Ramos (cell line): Measurements from ENCODE around the gene GLRA1.
"Not testable (repeated sequence)": the region's sequence is repeated elsewhere in the genome, so short reads cannot be mapped to it uniquely, and the experiment has no call there.

Experiments
- in situ Hi-C: fragments of 300-500 bp; cut with MboI; formaldehyde crosslinking; loops from one replicate; pipeline ENCODE4 v1.14.3; 2022; ENCODE audit warnings: low sequenced_read_pairs; ENCODE audit not compliant: unreplicated experiment

GLRA1 gene

GRCh38 chr5:151921916-151922315, 2.7 kb downstream of the GLRA1 start:
- in situ Hi-C loops, result no loop called here

GRCh38 chr5:151917904-151918303, 6.7 kb downstream of the GLRA1 start:
- in situ Hi-C loops, result no loop called here

- in situ Hi-C loops, result no loop called here
Measured at GRCh38 chr5:151913425-151913824, 11.2 kb downstream of the GLRA1 start.

- in situ Hi-C loops, result no loop called here
Measured at GRCh38 chr5:151912360-151912759, 12.3 kb downstream of the GLRA1 start.

GRCh38 chr5:151911011-151911410, 13.6 kb downstream of the GLRA1 start:
- in situ Hi-C loops, result no loop called here

GRCh38 chr5:151909628-151910027, 15.0 kb downstream of the GLRA1 start:
- in situ Hi-C loops, result no loop called here

- in situ Hi-C loops, result no loop called here
Measured at GRCh38 chr5:151906246-151906645, 18.4 kb downstream of the GLRA1 start.

GRCh38 chr5:151905557-151905961, 19.1 kb downstream of the GLRA1 start:
- in situ Hi-C loops, result no loop called here

- in situ Hi-C loops, result no loop called here
Measured at GRCh38 chr5:151904909-151905308, 19.7 kb downstream of the GLRA1 start.

- in situ Hi-C loops, result no loop called here
Measured at GRCh38 chr5:151904127-151904526, 20.5 kb downstream of the GLRA1 start.

- in situ Hi-C loops, result no loop called here
Measured at GRCh38 chr5:151903243-151903653, 21.4 kb downstream of the GLRA1 start.

- in situ Hi-C loops, result no loop called here
Measured at GRCh38 chr5:151902215-151902614, 22.4 kb downstream of the GLRA1 start.

- in situ Hi-C loops, result no loop called here
Measured at GRCh38 chr5:151901611-151902010, 23.0 kb downstream of the GLRA1 start.

GRCh38 chr5:151900891-151901290, 23.8 kb downstream of the GLRA1 start:
- in situ Hi-C loops, result no loop called here

GRCh38 chr5:151899399-151899798, 25.3 kb downstream of the GLRA1 start:
- in situ Hi-C loops, result no loop called here

GRCh38 chr5:151897896-151898295, 26.8 kb downstream of the GLRA1 start:
- in situ Hi-C loops, result no loop called here

- in situ Hi-C loops, result no loop called here
Measured at GRCh38 chr5:151897020-151897552, 27.6 kb downstream of the GLRA1 start.

GRCh38 chr5:151896031-151896691, 28.5 kb downstream of the GLRA1 start:
- in situ Hi-C loops, result no loop called here

GRCh38 chr5:151895660-151896030, 29.0 kb downstream of the GLRA1 start:
- in situ Hi-C loops, result no loop called here

GRCh38 chr5:151893485-151893884, 31.2 kb downstream of the GLRA1 start:
- in situ Hi-C loops, result not testable (repeated sequence)

- in situ Hi-C loops, result no loop called here
Measured at GRCh38 chr5:151892393-151892792, 32.3 kb downstream of the GLRA1 start.

- in situ Hi-C loops, result no loop called here
Measured at GRCh38 chr5:151890299-151890698, 34.4 kb downstream of the GLRA1 start.
